Breast epithelium (tissue), 4 donors: ENCODE results near the gene PROB1. TPM values are rescaled to one million over a fixed set of nuclear protein-coding genes. Genes with fewer than 3 reads are reported as not detected.

Source experiments
- DNase-seq, 2 donors: peaks; one replicate each; pipeline ENCODE4 v3.0.0-alpha.2; 2019; ENCODE audit warnings: low spot score in 2 of 2
- H3K27ac ChIP-seq, 2 donors: fragments of 200-600 bp; sonication (generic) in 1 of 2; one replicate each; pipeline ENCODE4 v1.5.1; 2016 to 2019; ENCODE audit warnings: mild to moderate bottlenecking in 1 of 2
- H3K27me3 ChIP-seq, 2 donors: fragments of 200-600 bp; sonication (generic) in 1 of 2; one replicate each; pipeline versions ENCODE4 v1.5.1 to v1.6.0; 2017 to 2019; ENCODE audit warnings: control low read depth in 1 of 2, mild to moderate bottlenecking in 1 of 2
- H3K36me3 ChIP-seq: fragments of 200-600 bp; one replicate; pipeline ENCODE4 v1.5.1; 2019
- H3K4me1 ChIP-seq, 2 donors: fragments of 200-600 bp; sonication (generic); one replicate each; pipeline ENCODE4 v1.5.1; 2016 to 2019; ENCODE audit warnings: control low read depth in 1 of 2
- H3K4me3 ChIP-seq, 3 donors: fragments of 200-600 bp; sonication (generic); 1 replicate in 2 of 3; 2 replicates in 1 of 3; pipeline ENCODE4 v1.5.1; 2016 to 2019; ENCODE audit warnings: mild to moderate bottlenecking in 3 of 3, moderate library complexity in 2 of 3
- H3K9me3 ChIP-seq, 2 donors: fragments of 200-600 bp; sonication (generic) in 1 of 2; one replicate each; pipeline ENCODE4 v1.5.1; 2016 to 2019; ENCODE audit warnings: control low read depth in 1 of 2
- POLR2A ChIP-seq: fragments of 450-650 bp; IDR thresholded peaks from one replicate; pipeline ENCODE4 v1.6.1; 2016; ENCODE audit warnings: antibody characterized with exemption, mild to moderate bottlenecking, moderate library complexity
- POLR2AphosphoS5 ChIP-seq, 3 donors: sonication (generic); formaldehyde crosslinking; IDR thresholded peaks; one replicate each; pipeline ENCODE4 v1.6.1; 2017; ENCODE audit warnings: antibody characterized with exemption in 3 of 3
- intact Hi-C: fragments of 100-400 bp; cut with DNase I; formaldehyde crosslinking; loops from one replicate; pipeline ENCODE4 v1.15.1; 2023; ENCODE audit warnings: low total_unique reads
- total RNA-seq, 3 donors: library from RNA; depleted of rRNA; stranded (reverse); fragments of >200 nt; gene quantifications; one replicate each; pipeline ENCODE4 v1.1.0, GENCODE V29; 2016
- TF ChIP-seq, protein P1 (sequence below), 3 donors: fragments of 450-650 bp; IDR thresholded peaks; one replicate each; pipeline ENCODE4 v1.5.1; 2016 to 2017; ENCODE audit warnings: antibody characterized with exemption in 3 of 3, mild to moderate bottlenecking in 3 of 3, moderate library complexity in 3 of 3

PROB1 gene
- total RNA-seq, 3 donors from 2014 or later, result 0.32 to 1.3 (median 0.73) TPM

DNA sequence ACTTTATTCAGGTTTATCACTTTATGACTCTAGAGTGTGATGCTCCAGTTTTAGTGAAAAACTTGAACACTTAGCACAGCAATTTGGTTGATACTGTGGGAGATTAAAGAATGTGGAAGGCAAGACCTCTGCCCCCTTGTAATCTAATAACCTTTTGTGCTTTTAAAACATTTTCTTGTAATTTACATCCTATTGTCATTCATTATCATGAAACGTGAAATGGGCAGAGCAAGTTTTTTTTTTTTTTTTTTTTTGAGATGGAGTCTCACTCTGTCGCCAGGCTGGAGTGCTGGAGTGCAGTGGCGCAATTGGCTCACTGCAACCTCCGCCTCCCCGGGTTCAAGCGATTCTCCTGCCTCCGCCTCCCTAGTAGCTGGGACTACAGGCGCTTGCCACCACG, 51.4 kb downstream of the PROB1 start:
- intact Hi-C loops, result no loop called here
- peaks cover 0 to 4% of the 10 kb centered on the region in 2 donors for H3K4me1 ChIP-seq
- H3K27me3 ChIP-seq, result no peaks in the 10 kb centered on the region
- H3K36me3 ChIP-seq, result no peaks in the 10 kb centered on the region
- TF ChIP-seq, protein P1, sequence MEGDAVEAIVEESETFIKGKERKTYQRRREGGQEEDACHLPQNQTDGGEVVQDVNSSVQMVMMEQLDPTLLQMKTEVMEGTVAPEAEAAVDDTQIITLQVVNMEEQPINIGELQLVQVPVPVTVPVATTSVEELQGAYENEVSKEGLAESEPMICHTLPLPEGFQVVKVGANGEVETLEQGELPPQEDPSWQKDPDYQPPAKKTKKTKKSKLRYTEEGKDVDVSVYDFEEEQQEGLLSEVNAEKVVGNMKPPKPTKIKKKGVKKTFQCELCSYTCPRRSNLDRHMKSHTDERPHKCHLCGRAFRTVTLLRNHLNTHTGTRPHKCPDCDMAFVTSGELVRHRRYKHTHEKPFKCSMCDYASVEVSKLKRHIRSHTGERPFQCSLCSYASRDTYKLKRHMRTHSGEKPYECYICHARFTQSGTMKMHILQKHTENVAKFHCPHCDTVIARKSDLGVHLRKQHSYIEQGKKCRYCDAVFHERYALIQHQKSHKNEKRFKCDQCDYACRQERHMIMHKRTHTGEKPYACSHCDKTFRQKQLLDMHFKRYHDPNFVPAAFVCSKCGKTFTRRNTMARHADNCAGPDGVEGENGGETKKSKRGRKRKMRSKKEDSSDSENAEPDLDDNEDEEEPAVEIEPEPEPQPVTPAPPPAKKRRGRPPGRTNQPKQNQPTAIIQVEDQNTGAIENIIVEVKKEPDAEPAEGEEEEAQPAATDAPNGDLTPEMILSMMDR (IDR thresholded peaks at IDR 0.05), result no peak
- TF ChIP-seq POLR2AphosphoS5 (IDR thresholded peaks at IDR 0.05) (no peak), POLR2A (no peak)
- DNase-seq, result no peak
- no peak overlapping the region for H3K27ac ChIP-seq
- H3K4me3 ChIP-seq, result peak overlapping the region; percentile 10 to 99 (median 74)
- no peaks in the 10 kb centered on the region for H3K9me3 ChIP-seq

DNA sequence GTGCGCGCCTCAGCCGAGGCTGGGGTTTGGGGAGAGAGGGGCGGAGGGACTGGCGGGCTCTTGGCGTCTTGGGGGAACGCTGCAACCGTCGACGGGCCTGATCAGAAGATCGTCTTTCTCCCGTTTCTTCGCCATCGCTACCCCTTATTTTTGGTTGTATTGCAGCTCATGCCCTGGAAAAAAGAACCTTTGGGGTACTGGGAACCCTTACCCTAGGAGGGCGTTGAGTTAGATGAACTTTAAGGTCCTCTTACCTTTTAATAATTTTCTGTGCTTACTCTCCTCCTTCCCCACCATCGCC, 52.5 kb downstream of the PROB1 start:
- Histone ChIP-seq H3K9me3 (no peaks in the 10 kb centered on the region), H3K27ac (peak overlapping the region; percentile 98 to 100), H3K36me3 (no peaks in the 10 kb centered on the region), H3K27me3 (no peaks in the 10 kb centered on the region), H3K4me3 (peak overlapping the region; percentile 74 to 99 (median 95)), H3K4me1 (peaks cover 0 to 4% of the 10 kb centered on the region in 2 donors)
- TF ChIP-seq POLR2A (no peak), POLR2AphosphoS5 (IDR thresholded peaks at IDR 0.05) (no peak)
- intact Hi-C loops, result no loop called here
- DNase-seq, result no peak

DNA sequence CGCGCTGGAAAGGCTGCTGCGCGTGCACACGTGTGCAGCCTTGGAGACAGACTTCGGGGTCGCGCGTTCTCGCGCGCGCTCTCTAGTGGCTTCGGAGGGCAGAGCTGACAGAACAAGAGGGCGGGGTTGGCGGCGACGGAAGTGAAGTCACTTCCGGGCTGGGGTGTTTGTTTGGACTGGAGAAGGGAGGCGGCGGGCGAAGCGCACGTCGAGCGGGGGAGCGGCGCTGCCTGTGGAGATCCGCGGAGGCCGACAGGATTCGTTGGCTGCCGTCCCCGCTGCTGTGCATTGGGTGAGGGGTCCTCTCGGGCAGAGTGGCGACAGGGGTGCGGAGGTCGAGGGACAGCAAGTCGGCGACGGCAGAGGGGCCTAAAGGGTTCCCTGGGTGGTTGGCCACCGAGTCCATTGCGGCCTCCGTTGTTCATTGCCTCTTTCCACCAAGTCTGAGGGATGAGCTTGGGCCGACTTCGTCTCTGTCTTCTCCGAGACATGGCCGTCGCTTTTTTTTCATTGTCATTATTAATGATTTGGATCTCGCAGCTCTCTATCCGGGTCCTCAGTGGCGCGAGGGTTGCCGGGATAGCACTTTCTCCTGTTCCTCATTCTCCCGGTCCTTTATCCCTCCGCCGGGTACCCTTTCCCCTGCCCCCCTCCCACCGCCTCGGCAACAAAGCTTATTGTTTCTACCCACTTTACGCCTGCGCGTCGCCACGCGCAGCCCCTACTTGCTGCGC, 53.0 kb downstream of the PROB1 start, which contains the start of gene PAIP2:
PAIP2 (plus strand) TSS at position 166 of the 734 bp plus-strand sequence. CDS start 21,931 bp downstream, outside the sequence.
- Histone ChIP-seq H3K36me3 (no peaks in the 10 kb centered on the region), H3K27ac (peak within 1 kb of the TSS; percentile 98 to 100), H3K27me3 (no peaks in the 10 kb centered on the region), H3K4me3 (peak within 1 kb of the TSS; percentile 74 to 99 (median 95)), H3K4me1 (peaks cover 0 to 4% of the 10 kb centered on the region in 2 donors), H3K9me3 (no peaks in the 10 kb centered on the region)
- intact Hi-C loops, result no loop called here
- peak; percentile 97 to 98 for DNase-seq
- TF ChIP-seq POLR2A (peak; percentile 93), POLR2AphosphoS5 (IDR thresholded peaks at IDR 0.05) (peak; percentile 96 to 99 (median 99))
- TF ChIP-seq, protein P1 (IDR thresholded peaks at IDR 0.05), result peak; percentile 51 to 86 (median 57)

DNA sequence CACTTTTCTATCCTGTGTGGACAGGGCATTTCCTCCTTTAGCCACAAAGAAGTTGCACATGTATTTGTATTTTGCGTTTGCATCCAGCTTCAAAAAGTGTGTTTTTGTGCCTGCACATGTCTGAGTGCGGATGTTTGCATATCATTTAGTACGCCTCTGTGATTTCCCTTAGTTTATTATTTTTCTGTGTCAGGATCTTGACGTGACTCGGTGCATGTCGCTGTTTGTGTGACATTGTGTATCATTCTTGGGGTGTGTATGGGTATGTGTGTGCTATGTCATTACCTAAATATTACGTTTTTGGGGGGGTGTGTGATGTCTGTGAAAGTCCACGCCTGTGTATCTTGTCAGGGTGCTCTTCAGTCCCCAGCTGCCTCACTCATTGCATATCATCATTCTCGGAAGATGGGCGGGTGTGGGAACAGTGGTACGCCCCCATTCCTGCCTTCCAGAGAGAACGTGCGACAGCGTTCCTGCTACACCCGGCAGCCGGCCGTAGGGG, 53.7 kb downstream of the PROB1 start:
- Histone ChIP-seq H3K36me3 (no peaks in the 10 kb centered on the region), H3K9me3 (no peaks in the 10 kb centered on the region), H3K4me1 (peaks cover 0 to 4% of the 10 kb centered on the region in 2 donors), H3K4me3 (peak overlapping the region; percentile 74 to 99 (median 95)), H3K27me3 (no peaks in the 10 kb centered on the region), H3K27ac (peak overlapping the region; percentile 98 to 100)
- no peak for DNase-seq
- intact Hi-C loops, result no loop called here
- TF ChIP-seq POLR2A, result no peak
- no peak for TF ChIP-seq POLR2AphosphoS5 (IDR thresholded peaks at IDR 0.05)
- TF ChIP-seq, protein P1 (IDR thresholded peaks at IDR 0.05), result no peak

Other genes starting within 250 kb of the PROB1 start
- 10 to 100 TPM; 29.9 to 63.9 (median 48.2) TPM for gene SIL1, start 196.7 kb downstream of the PROB1 start, total RNA-seq
- 100 to 1,000 TPM; 213 to 349 (median 279) TPM for gene MATR3, start 101.4 kb downstream of the PROB1 start, total RNA-seq
- 10 to 100 TPM; 86.3 to 95.4 (median 95.0) TPM for gene PAIP2, start 53.2 kb downstream of the PROB1 start, total RNA-seq
- 1 to 10 TPM in 1 of 3 donors, under 1 TPM in 1, not detected in 1; 0.33 to 1.0 TPM for gene SLC23A1, start 11.8 kb downstream of the PROB1 start, total RNA-seq
- 10 to 100 TPM in 1 of 3 donors, 1 to 10 TPM in 1, not detected in 1; 8.6 to 35.4 TPM for gene MZB1, start 5.2 kb downstream of the PROB1 start, total RNA-seq
- 1 to 10 TPM in 2 of 3 donors, under 1 TPM in 1; 0.98 to 2.4 (median 2.2) TPM for gene SPATA24, start 9.0 kb upstream of the PROB1 start, total RNA-seq
- gene DNAJC18, start 44.4 kb upstream of the PROB1 start, total RNA-seq, result 1 to 10 TPM; 5.4 to 9.5 (median 7.6) TPM
- 10 to 100 TPM in 2 of 3 donors, 1 to 10 TPM in 1; 6.6 to 39.3 (median 17.4) TPM for gene ECSCR, start 67.6 kb upstream of the PROB1 start, total RNA-seq
- gene SMIM33, start 75.9 kb upstream of the PROB1 start, total RNA-seq, result not detected
- gene STING1, start 87.7 kb upstream of the PROB1 start, total RNA-seq, result 10 to 100 TPM; 22.0 to 47.9 (median 39.0) TPM
- gene UBE2D2, start 166.2 kb upstream of the PROB1 start, total RNA-seq, result 10 to 100 TPM; 55.1 to 68.3 (median 58.1) TPM